Smooth muscle cell (in vitro differentiated cells): ENCODE measurements around the gene CCDC3. TPM values are rescaled to one million over a fixed set of nuclear protein-coding genes. Genes with fewer than 3 reads are reported as not detected.
"Not testable (repeated sequence)": the region's sequence is repeated elsewhere in the genome, so short reads cannot be mapped to it uniquely, and the experiment has no call there.

Experiments used
- DNase-seq: peaks from one replicate; lab custom pipeline; 2025; ENCODE audit not compliant: unreplicated experiment; lab: John Stamatoyannopoulos, UW
- H2AFZ ChIP-seq: fragments of 200-600 bp; sonication (generic); 2 replicates; pipeline ENCODE4 v1.6.0; 2016; ENCODE audit warnings: antibody characterized with exemption, low read depth, mild to moderate bottlenecking
- H3F3A ChIP-seq: fragments of 200-600 bp; sonication (generic); 2 replicates; pipeline ENCODE4 v1.6.0; 2017; ENCODE audit warnings: antibody characterized with exemption, low read depth
- H3K27ac ChIP-seq: fragments of 200-600 bp; sonication (generic); 2 replicates; pipeline ENCODE4 v1.5.1; 2016; ENCODE audit warnings: low read depth, mild to moderate bottlenecking
- H3K27me3 ChIP-seq: fragments of 200-600 bp; sonication (generic); 2 replicates; pipeline ENCODE4 v1.6.1; 2016; ENCODE audit warnings: low read depth, mild to moderate bottlenecking
- H3K36me3 ChIP-seq: fragments of 200-600 bp; sonication (generic); 2 replicates; pipeline ENCODE4 v1.5.1; 2016; ENCODE audit warnings: low read depth
- H3K4me1 ChIP-seq: fragments of 200-600 bp; sonication (generic); 2 replicates; pipeline ENCODE4 v1.5.1; 2016; ENCODE audit warnings: low read depth
- H3K4me2 ChIP-seq: fragments of 200-600 bp; sonication (generic); 2 replicates; pipeline ENCODE4 v1.6.0; 2016; ENCODE audit warnings: mild to moderate bottlenecking
- H3K4me3 ChIP-seq: fragments of 200-600 bp; sonication (generic); 2 replicates; pipeline ENCODE4 v1.5.1; 2016; ENCODE audit warnings: mild to moderate bottlenecking
- H3K79me2 ChIP-seq: fragments of 200-600 bp; sonication (generic); 2 replicates; pipeline ENCODE4 v1.6.0; 2016; ENCODE audit warnings: low read depth, mild to moderate bottlenecking
- H3K9ac ChIP-seq: fragments of 200-600 bp; sonication (generic); 2 replicates; pipeline ENCODE4 v1.6.0; 2016; ENCODE audit warnings: low read depth
- H3K9me3 ChIP-seq: fragments of 200-600 bp; sonication (generic); replicated peaks from 2 replicates; pipeline ENCODE4 v1.5.1; 2016; ENCODE audit warnings: low read depth
- H4K20me1 ChIP-seq: fragments of 200-600 bp; sonication (generic); 2 replicates; pipeline ENCODE4 v1.6.0; 2016; ENCODE audit warnings: low read depth
- WGBS: methylation state at CpG from one replicate; pipeline ENCODE4 v1.1.7; 2016; ENCODE audit warnings: low lambda C conversion rate; 5-methylcytosine and 5-hydroxymethylcytosine counted together
- polyA plus RNA-seq: library from polyadenylated mRNA; unstranded; fragments of >200 nt; fragmentation: Nextera tagmentation; extraction: Ambion mirVana; gene quantifications from 2 replicates; pipeline ENCODE4 v1.2.1, GENCODE V29; 2016
- total RNA-seq: library from RNA; depleted of rRNA; stranded (reverse); fragments of >200 nt; gene quantifications from 2 replicates; pipeline ENCODE4 v1.2.3, GENCODE V29; 2014
- TF ChIP-seq, protein P1 (sequence below): fragments of 200-600 bp; sonication (generic); IDR thresholded peaks from 2 replicates; pipeline ENCODE4 v1.5.1; 2017; ENCODE audit warnings: borderline replicate concordance, mild to moderate bottlenecking, antibody characterized with exemption; ENCODE audit not compliant: insufficient read depth, poor library complexity, severe bottlenecking

The CCDC3 gene
- total and polyA plus RNA-seq, 2 experiments from 2014 or later = 39.2 to 46.0 TPM

DNA sequence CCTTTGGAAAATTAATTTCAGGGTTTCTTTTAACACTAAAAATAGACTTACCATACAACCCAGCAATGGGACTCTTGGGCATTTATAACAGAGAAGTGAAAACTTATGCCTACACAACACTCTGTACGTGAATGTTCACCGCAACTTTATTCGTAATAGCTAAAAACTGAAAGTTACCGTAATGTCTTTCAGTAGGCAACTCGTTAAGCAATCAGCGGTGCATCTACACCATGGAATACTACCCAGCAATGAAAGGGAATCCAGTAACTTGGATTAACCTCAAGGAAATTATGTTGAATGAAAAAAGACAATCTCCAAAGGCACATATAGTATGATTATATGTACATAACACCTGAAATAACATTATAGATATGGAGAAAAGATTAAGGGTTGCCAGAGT lies 16.2 kb downstream of the CCDC3 start:
- H3K4me1 ChIP-seq = peaks cover 6% of the 10 kb centered on the region
- no peak overlapping the region for H3K4me3 ChIP-seq
- TF ChIP-seq, protein P1, sequence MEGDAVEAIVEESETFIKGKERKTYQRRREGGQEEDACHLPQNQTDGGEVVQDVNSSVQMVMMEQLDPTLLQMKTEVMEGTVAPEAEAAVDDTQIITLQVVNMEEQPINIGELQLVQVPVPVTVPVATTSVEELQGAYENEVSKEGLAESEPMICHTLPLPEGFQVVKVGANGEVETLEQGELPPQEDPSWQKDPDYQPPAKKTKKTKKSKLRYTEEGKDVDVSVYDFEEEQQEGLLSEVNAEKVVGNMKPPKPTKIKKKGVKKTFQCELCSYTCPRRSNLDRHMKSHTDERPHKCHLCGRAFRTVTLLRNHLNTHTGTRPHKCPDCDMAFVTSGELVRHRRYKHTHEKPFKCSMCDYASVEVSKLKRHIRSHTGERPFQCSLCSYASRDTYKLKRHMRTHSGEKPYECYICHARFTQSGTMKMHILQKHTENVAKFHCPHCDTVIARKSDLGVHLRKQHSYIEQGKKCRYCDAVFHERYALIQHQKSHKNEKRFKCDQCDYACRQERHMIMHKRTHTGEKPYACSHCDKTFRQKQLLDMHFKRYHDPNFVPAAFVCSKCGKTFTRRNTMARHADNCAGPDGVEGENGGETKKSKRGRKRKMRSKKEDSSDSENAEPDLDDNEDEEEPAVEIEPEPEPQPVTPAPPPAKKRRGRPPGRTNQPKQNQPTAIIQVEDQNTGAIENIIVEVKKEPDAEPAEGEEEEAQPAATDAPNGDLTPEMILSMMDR = no peak
- H3K9ac ChIP-seq = no peak overlapping the region
- no peaks in the 10 kb centered on the region for H3K79me2 ChIP-seq
- H4K20me1 ChIP-seq = no peaks in the 10 kb centered on the region
- no peak overlapping the region for H3K4me2 ChIP-seq
- WGBS = 96% methylated on average over 6 of the region's 6 CpGs
- DNase-seq = no peak
- no peaks in the 10 kb centered on the region for H3K9me3 ChIP-seq
- H3K27ac ChIP-seq = no peak overlapping the region
- no peaks in the 10 kb centered on the region for H3K36me3 ChIP-seq
- peaks cover 12% of the 10 kb centered on the region for H3F3A ChIP-seq
- no peak overlapping the region for H2AFZ ChIP-seq
- no peaks in the 10 kb centered on the region for H3K27me3 ChIP-seq

DNA sequence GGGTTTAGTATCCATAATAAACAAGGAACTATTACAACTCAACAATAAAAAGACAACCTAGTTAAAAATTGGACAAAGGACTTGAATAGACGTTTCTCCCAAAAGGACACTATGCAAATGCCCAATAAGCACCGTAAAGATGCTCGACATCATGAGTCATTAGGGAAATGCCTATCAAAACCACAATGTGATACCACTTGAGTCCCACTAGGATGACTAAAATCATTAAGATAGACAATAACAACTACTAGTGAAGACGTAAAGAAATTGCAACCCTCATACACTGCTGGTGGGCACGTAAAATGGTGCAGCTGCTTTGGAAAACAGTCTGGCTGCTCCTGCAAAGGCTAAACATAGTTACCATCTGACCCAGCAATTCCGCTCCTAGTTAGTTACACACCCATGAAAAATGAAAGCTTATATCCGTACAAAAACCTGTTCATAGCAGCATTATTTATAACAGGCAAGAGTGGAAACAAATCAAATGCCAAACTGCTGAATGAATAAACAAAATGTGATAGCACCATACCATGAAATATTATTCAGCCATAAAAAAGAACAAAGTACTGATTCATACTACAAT lies 17.3 kb downstream of the CCDC3 start:
- H3K9me3 ChIP-seq = no peaks in the 10 kb centered on the region
- no peaks in the 10 kb centered on the region for H4K20me1 ChIP-seq
- no peak for DNase-seq
- peak overlapping the region; percentile 60 for H3K27ac ChIP-seq
- no peak overlapping the region for H2AFZ ChIP-seq
- WGBS = 35% methylated on average over 7 of the region's 7 CpGs
- no peak overlapping the region for H3K4me2 ChIP-seq
- no peak overlapping the region for H3K4me3 ChIP-seq
- H3K9ac ChIP-seq = no peak overlapping the region
- H3K79me2 ChIP-seq = no peaks in the 10 kb centered on the region
- H3K27me3 ChIP-seq = no peaks in the 10 kb centered on the region
- H3F3A ChIP-seq = peaks cover 20% of the 10 kb centered on the region
- no peaks in the 10 kb centered on the region for H3K36me3 ChIP-seq
- TF ChIP-seq, protein P1 = no peak
- H3K4me1 ChIP-seq = peaks cover 13% of the 10 kb centered on the region

DNA sequence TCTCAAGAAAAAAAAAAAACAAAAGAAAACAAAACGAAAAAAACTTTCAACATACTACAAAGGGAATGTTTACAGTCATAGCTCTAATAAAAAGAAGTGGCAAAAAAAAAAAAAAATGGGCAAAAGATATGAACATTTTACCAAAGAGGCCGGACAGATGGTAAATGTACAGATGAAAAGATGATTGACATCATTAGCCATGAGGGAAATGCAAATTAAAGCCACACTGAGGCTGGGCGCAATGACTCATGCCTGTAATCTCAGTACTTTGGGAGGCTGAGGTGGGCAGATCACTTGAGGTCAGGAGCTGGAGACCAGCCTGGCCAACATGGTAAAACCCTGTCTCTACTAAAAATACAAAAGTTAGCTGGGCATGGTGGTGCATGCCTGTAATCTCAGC lies 17.9 kb downstream of the CCDC3 start:
- Histone ChIP-seq H3K4me1 (peaks cover 20% of the 10 kb centered on the region), H3F3A (peaks cover 27% of the 10 kb centered on the region), H3K27ac (peak overlapping the region; percentile 60)
- not testable (repeated sequence) for H3K79me2 ChIP-seq, H3K36me3 ChIP-seq, H3K9ac ChIP-seq, H3K4me2 ChIP-seq, H3K4me3 ChIP-seq, DNase-seq, H3K9me3 ChIP-seq, H4K20me1 ChIP-seq, H2AFZ ChIP-seq, H3K27me3 ChIP-seq
- 82% methylated on average over 3 of the region's 3 CpGs for WGBS

DNA sequence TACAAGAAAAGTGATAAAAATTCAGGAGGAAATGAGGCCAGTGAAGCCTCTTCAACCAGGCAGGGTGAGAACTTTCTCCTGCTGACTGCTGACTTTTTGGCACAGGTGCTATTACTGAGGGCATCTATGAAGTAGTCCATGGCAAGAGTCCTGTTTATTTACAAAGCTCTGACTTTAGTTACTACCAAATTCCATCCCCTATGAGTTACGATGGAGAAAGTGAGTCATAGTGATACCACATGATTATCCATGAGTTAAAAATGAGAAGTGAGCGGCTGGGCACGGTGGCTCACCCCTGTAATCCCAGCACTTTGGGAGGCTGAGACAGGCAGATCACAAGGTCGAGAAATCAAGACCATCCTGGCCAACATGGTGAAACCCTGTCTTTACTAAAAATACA lies 19.9 kb downstream of the CCDC3 start:
- no peak for DNase-seq
- Histone ChIP-seq H4K20me1 (no peaks in the 10 kb centered on the region), H3K36me3 (no peaks in the 10 kb centered on the region), H3K4me2 (no peak overlapping the region), H3K27me3 (no peaks in the 10 kb centered on the region), H2AFZ (no peak overlapping the region), H3K4me1 (peaks cover 23% of the 10 kb centered on the region), H3K9ac (no peak overlapping the region), H3K27ac (peak overlapping the region; percentile 66), H3K9me3 (no peaks in the 10 kb centered on the region), H3F3A (peaks cover 34% of the 10 kb centered on the region), H3K79me2 (no peaks in the 10 kb centered on the region), H3K4me3 (no peak overlapping the region)
- TF ChIP-seq, protein P1 = no peak
- WGBS = 19% methylated on average over 4 of the region's 4 CpGs
